Chondrocyte (in vitro differentiated cells): ENCODE measurements around the gene SAPCD2. TPM values are rescaled to one million over a fixed set of nuclear protein-coding genes. Genes with fewer than 3 reads are reported as not detected.

Experiments used
- DNase-seq: peaks from one replicate; pipeline ENCODE4 v3.0.0; 2021; ENCODE audit warnings: mixed read lengths, low spot score
- H3K27ac Mint-ChIP-seq: one replicate; pipeline ENCODE4 v1.8.0; 2021; ENCODE audit warnings: mild to moderate bottlenecking, moderate library complexity, mixed read lengths; ENCODE audit not compliant: unreplicated experiment
- H3K27me3 Mint-ChIP-seq: 2 replicates; pipeline ENCODE4 v1.8.0; 2021; ENCODE audit warnings: low read depth, mixed read lengths
- H3K36me3 Mint-ChIP-seq: 2 replicates; pipeline ENCODE4 v1.8.0; 2021; ENCODE audit warnings: low read depth, mixed read lengths
- H3K4me1 Mint-ChIP-seq: 2 replicates; pipeline ENCODE4 v1.8.0; 2021; ENCODE audit warnings: low read depth, mild to moderate bottlenecking, mixed read lengths
- H3K4me3 Mint-ChIP-seq: one replicate; pipeline ENCODE4 v1.8.0; 2021; ENCODE audit warnings: mild to moderate bottlenecking, moderate library complexity, mixed read lengths; ENCODE audit not compliant: unreplicated experiment
- H3K9me3 Mint-ChIP-seq: 2 replicates; pipeline ENCODE4 v1.8.0; 2021; ENCODE audit warnings: low read depth, mixed read lengths
- total RNA-seq: library from RNA; stranded (reverse); gene quantifications from 3 replicates; pipeline ENCODE4 v1.2.1, GENCODE V29; 2021
- TF ChIP-seq, protein P1 (sequence below): fragments of 200-600 bp; sonication (generic); IDR thresholded peaks from 2 replicates; pipeline ENCODE4 v1.5.0; 2021; ENCODE audit warnings: antibody characterized with exemption, mild to moderate bottlenecking, moderate library complexity

The SAPCD2 gene
- total RNA-seq, 1 donor from 2014 or later: 2.5 TPM

DNA sequence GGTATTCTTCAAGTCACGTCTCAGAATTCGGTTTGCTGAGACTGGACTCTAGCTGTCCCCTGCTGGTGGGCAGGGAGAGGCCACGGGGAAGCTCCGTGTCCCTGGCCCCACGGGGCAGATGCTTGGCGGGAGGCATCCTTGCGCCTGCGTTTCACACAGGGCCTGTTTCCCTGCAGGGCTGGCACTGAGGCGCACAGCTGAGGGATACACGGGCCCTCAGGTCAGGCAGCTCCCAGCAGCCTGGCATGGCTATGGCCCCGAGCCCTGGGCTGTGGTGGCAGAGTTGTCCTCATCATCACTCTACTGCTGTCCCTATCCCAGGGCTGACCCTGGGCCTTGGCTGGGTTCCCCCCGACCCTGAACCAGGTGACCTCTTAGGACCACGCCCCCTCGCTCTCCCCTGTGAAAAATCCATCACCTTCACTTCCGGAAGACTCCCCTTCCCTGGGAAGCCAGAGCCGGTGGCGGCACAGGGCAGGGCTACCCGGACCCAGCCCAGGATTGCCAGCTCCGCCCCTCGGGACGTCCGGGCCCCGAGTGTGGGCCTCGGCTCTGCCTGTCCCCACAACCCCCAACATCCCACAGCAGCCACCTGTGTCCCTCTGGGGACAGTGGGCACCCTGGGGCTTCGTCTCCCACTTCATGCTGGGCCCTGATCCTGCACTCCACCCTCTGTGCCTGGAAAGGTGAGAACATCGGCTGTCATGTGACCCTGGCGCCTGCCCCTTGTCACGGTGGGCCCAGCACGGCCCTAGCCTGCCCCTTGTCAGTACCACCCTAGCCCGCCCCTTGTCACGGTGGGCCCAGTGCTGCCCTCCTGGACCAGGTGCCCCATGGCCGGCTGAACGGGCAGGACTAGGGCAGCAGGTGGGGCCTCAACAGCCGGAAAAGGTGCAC, 39.1 kb upstream of the SAPCD2 start:
- H3K27ac Mint-ChIP-seq: no peak overlapping the region
- H3K4me1 Mint-ChIP-seq: peaks cover 3% of the 10 kb centered on the region
- no peak for DNase-seq
- no peaks in the 10 kb centered on the region for H3K9me3 Mint-ChIP-seq
- H3K36me3 Mint-ChIP-seq: peaks cover 4% of the 10 kb centered on the region
- no peaks in the 10 kb centered on the region for H3K27me3 Mint-ChIP-seq
- TF ChIP-seq, protein P1, sequence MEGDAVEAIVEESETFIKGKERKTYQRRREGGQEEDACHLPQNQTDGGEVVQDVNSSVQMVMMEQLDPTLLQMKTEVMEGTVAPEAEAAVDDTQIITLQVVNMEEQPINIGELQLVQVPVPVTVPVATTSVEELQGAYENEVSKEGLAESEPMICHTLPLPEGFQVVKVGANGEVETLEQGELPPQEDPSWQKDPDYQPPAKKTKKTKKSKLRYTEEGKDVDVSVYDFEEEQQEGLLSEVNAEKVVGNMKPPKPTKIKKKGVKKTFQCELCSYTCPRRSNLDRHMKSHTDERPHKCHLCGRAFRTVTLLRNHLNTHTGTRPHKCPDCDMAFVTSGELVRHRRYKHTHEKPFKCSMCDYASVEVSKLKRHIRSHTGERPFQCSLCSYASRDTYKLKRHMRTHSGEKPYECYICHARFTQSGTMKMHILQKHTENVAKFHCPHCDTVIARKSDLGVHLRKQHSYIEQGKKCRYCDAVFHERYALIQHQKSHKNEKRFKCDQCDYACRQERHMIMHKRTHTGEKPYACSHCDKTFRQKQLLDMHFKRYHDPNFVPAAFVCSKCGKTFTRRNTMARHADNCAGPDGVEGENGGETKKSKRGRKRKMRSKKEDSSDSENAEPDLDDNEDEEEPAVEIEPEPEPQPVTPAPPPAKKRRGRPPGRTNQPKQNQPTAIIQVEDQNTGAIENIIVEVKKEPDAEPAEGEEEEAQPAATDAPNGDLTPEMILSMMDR: no peak
- no peak overlapping the region for H3K4me3 Mint-ChIP-seq

DNA sequence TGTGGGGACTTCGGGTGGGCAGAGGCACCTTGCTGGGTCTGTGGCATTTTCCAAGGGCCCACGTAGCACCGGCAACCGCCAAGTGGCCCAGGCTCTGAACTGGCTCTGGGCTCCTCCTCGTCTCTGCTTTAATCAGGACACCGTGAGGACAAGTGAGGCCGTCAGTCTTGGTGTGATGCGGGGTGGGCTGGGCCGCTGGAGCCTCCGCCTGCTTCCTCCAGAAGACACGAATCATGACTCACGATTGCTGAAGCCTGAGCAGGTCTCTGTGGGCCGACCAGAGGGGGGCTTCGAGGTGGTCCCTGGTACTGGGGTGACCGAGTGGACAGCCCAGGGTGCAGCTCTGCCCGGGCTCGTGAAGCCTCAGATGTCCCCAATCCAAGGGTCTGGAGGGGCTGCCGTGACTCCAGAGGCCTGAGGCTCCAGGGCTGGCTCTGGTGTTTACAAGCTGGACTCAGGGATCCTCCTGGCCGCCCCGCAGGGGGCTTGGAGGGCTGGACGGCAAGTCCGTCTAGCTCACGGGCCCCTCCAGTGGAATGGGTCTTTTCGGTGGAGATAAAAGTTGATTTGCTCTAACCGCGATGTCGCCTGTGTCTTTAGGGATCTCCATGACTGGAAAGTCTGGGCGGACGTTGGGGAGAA, 38.4 kb upstream of the SAPCD2 start:
- TF ChIP-seq, protein P1: no peak
- peaks cover 6% of the 10 kb centered on the region for H3K36me3 Mint-ChIP-seq
- no peak for DNase-seq
- H3K27ac Mint-ChIP-seq: no peak overlapping the region
- H3K9me3 Mint-ChIP-seq: no peaks in the 10 kb centered on the region
- H3K4me1 Mint-ChIP-seq: peaks cover 3% of the 10 kb centered on the region
- no peak overlapping the region for H3K4me3 Mint-ChIP-seq
- H3K27me3 Mint-ChIP-seq: no peaks in the 10 kb centered on the region

DNA sequence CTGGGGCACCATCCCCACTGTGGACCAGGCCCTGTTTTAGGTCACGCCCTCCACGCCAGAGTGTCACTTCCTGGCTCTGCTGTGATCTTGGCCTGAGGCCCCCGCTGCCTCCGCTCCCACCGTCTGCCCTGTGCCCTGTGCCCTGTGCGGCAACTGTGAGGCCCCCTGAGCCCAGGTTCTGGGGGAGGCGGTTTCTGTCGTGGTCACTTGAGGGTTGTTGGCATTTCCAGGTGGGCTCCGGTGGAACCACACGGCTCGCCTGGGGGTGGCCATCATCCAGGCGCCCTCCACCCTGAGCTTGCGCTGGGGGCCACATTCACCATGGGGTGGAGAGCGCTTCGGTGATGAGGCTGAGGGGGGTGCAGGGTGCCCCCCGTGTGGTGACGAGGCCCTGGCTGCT, 37.6 kb upstream of the SAPCD2 start:
- Mint-ChIP-seq H3K4me3 (no peak overlapping the region), H3K4me1 (no peaks in the 10 kb centered on the region), H3K27me3 (no peaks in the 10 kb centered on the region), H3K27ac (no peak overlapping the region), H3K36me3 (peaks cover 6% of the 10 kb centered on the region), H3K9me3 (no peaks in the 10 kb centered on the region)
- DNase-seq: no peak
- TF ChIP-seq, protein P1: no peak

DNA sequence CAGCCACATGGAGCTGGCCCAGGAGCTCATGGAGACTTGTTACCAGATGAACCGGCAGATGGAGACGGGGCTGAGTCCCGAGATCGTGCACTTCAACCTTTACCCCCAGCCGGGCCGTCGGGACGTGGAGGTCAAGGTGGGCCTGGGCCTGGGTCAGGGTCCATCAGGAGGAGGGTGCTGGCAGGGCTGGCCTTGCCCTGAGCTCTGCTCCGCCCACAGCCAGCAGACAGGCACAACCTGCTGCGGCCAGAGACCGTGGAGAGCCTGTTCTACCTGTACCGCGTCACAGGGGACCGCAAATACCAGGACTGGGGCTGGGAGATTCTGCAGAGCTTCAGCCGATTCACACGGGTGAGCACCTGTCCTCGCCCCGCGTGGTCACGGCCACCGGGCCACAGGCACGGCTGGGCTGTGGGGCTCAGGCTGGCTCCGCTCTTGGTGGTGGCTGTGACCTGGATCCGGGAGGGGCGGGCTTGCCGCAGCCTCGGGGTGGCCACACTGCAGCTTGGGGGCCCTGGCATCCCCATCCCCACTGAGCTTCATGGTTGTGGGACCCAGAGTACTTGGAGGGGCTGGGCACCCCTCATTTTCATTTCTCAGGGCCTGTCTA, 37.1 kb upstream of the SAPCD2 start:
- TF ChIP-seq, protein P1: no peak
- Mint-ChIP-seq H3K36me3 (peaks cover 6% of the 10 kb centered on the region), H3K27me3 (no peaks in the 10 kb centered on the region), H3K27ac (no peak overlapping the region), H3K9me3 (no peaks in the 10 kb centered on the region), H3K4me3 (no peak overlapping the region), H3K4me1 (no peaks in the 10 kb centered on the region)
- DNase-seq: no peak

DNA sequence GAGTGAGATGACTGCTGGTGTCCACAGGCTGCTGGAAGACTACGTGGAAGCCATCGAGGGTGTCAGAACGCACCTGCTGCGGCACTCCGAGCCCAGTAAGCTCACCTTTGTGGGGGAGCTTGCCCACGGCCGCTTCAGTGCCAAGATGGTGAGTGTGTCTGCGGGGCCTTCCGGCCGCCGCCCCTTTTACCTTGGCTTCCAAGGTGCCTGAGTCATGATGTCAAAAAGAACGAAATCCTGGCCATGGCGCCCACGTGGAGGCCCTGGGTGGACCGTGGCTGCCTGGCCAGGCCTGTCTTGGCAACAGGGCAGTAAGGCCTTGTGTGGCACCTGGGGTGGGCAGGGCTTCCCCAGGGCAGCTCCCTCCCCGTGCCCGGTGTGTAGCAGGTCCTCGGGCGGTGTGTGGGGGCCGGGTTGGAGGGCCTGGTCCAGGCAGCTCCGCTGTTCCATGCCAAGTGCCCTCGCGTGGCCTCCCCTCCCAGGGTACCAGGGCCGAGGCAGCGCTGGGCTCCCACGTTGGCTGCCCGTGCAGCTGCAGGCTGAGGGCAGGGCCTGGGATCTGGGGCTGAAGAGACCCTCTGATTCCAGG, 36.4 kb upstream of the SAPCD2 start:
- DNase-seq: no peak
- Mint-ChIP-seq H3K9me3 (no peaks in the 10 kb centered on the region), H3K4me1 (no peaks in the 10 kb centered on the region), H3K36me3 (peaks cover 6% of the 10 kb centered on the region), H3K27ac (no peak overlapping the region), H3K4me3 (no peak overlapping the region), H3K27me3 (no peaks in the 10 kb centered on the region)
- TF ChIP-seq, protein P1: no peak
